ENCODE results near the gene FAN1.

DNA sequence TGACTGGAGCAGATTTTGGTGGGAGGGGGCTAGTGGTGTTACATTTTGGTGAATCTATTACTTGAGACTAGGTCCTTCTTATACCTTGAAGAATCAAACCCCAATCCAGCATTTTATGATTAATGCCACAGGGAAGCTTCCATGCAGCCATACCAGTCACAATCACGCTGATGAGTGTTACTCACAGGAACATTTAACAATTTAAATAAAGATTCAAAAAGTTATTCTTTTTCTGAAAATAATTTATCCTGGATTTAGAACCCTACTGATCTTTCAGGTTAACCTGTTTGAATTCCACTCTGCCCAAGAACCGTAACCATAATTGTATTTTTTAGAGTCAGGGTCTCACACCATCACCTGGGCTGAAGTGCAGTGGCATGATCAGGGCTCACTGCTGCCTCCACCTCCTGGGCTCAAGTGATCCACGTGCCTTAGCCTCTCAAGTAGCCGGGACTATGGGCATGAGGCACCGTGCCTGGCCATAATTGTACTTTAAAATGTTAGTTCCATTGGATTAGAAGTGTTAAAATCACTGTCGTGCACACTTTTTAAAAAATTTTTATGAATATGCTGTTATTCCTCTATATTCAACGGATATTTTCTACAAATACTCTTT lies 88.6 kb downstream of the FAN1 start:
- TF ChIP-seq MYC (IDR thresholded peaks at IDR 0.05; ENCODE audit: low read depth, low read length) (no peak), POLR2A (IDR thresholded peaks at IDR 0.05; ENCODE audit: low read depth, low read length) (no peak)
- TF ChIP-seq, protein P1, sequence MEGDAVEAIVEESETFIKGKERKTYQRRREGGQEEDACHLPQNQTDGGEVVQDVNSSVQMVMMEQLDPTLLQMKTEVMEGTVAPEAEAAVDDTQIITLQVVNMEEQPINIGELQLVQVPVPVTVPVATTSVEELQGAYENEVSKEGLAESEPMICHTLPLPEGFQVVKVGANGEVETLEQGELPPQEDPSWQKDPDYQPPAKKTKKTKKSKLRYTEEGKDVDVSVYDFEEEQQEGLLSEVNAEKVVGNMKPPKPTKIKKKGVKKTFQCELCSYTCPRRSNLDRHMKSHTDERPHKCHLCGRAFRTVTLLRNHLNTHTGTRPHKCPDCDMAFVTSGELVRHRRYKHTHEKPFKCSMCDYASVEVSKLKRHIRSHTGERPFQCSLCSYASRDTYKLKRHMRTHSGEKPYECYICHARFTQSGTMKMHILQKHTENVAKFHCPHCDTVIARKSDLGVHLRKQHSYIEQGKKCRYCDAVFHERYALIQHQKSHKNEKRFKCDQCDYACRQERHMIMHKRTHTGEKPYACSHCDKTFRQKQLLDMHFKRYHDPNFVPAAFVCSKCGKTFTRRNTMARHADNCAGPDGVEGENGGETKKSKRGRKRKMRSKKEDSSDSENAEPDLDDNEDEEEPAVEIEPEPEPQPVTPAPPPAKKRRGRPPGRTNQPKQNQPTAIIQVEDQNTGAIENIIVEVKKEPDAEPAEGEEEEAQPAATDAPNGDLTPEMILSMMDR (IDR thresholded peaks at IDR 0.05; ENCODE audit: extremely low read depth in 1 of 2, insufficient read depth in 1 of 2, low read depth in 1 of 2, low read length in 2 of 2), result no peak
